H7 (cell line): Measurements from ENCODE around the gene CDC25C. TPM values are rescaled to one million over a fixed set of nuclear protein-coding genes. Genes with fewer than 3 reads are reported as not detected.

Source experiments
- DNase-seq: peaks from one replicate; pipeline ENCODE4 v3.0.0; 2012
- H3K27me3 ChIP-seq: 2 replicates; pipeline ENCODE4 v1.6.0; 2011; ENCODE audit warnings: mild to moderate bottlenecking, low read length; ENCODE audit not compliant: control insufficient read depth, insufficient read depth
- H3K36me3 ChIP-seq: replicated peaks from 2 replicates; pipeline ENCODE4 v1.5.1; 2011; ENCODE audit warnings: low read length; ENCODE audit not compliant: control insufficient read depth, insufficient read depth
- H3K4me3 ChIP-seq: 2 replicates; pipeline ENCODE4 v1.5.1; 2011; ENCODE audit warnings: low read depth, mild to moderate bottlenecking, control low read depth, low read length, moderate library complexity; ENCODE audit not compliant: insufficient read depth
- total RNA-seq: library from RNA; depleted of rRNA; stranded (reverse); fragments of >200 nt; shearing (Covaris generic); gene quantifications from 2 replicates; pipeline ENCODE4 v1.2.3, GENCODE V29; 2014; rRNA removed

CDC25C gene
- 36.0 and 38.7 TPM in 2 replicates for total RNA-seq

- peak within 1 kb of the TSS; percentile 52 for H3K4me3 ChIP-seq
- DNase-seq, result peak; percentile 93
- H3K36me3 ChIP-seq, result peaks cover 2% of the 10 kb centered on the region; the same call in 1 of the 2 replicates
- no peaks in the 10 kb centered on the region for H3K27me3 ChIP-seq
These were observed at the start of gene CDC25C for GRCh38 chr5:138331449-138332368. Gene CDC25C (minus strand): TSS chr5:138331804. CDS start chr5:138331180, 624 bp downstream.

- H3K27me3 ChIP-seq, result no peaks in the 10 kb centered on the region
- H3K36me3 ChIP-seq, result peaks cover 3% of the 10 kb centered on the region
- no peak for DNase-seq
- H3K4me3 ChIP-seq, result no peak overlapping the region
These were observed 41.0 kb upstream of the CDC25C start for GRCh38 chr5:138372653-138373052.

DNA sequence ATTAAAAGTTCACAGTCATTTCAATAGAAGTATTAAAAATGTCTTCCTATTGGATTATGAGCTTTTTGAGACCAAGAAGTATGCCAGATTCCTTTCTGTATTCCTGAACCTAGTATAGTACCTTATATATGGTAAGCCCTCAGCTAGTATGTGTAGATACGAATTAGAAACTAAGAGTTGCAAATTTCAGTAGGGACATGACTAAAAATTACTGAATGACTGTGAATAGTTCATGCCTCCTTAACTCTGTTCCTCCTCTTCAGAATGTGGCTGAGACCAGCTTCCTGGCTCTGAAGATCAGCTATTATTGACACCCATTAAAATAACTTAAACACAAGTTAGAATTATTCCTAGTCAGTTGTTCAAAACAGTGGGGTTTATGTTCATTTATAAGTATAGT, 40.6 kb upstream of the CDC25C start:
- Histone ChIP-seq H3K4me3 (no peak overlapping the region), H3K36me3 (no peaks in the 10 kb centered on the region; the same call in none of the 2 replicates), H3K27me3 (no peaks in the 10 kb centered on the region)
- no peak for DNase-seq

- no peaks in the 10 kb centered on the region for H3K27me3 ChIP-seq
- no peak for DNase-seq
- H3K4me3 ChIP-seq, result no peak overlapping the region
- H3K36me3 ChIP-seq, result no peaks in the 10 kb centered on the region; the same call in 1 of the 2 replicates
These were observed 39.9 kb upstream of the CDC25C start for GRCh38 chr5:138371454-138371853.

- DNase-seq, result no peak
- Histone ChIP-seq H3K4me3 (no peak overlapping the region), H3K27me3 (no peaks in the 10 kb centered on the region), H3K36me3 (no peaks in the 10 kb centered on the region)
These were observed 38.9 kb upstream of the CDC25C start for GRCh38 chr5:138370537-138370936.

DNA sequence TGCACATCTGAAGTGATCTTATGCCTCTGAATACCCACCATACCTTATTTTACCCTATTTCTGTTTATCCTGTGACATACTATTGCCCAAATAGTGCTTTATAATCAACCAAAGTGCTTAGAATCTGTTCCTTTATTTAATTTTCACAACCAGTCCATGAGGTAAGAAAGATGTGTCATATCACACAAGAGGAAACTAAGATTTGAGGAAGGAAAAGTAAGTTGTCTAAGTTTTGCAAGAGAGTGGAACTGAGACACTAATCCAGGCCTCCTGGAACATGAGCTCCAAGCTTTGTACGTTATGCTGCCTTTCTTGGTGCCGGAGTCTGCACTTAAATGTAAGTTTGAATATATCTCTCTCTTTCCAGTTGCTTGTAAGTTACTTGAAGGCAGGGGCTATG, 38.1 kb upstream of the CDC25C start:
- H3K4me3 ChIP-seq, result no peak overlapping the region
- DNase-seq, result no peak
- no peaks in the 10 kb centered on the region for H3K36me3 ChIP-seq
- H3K27me3 ChIP-seq, result no peaks in the 10 kb centered on the region

DNA sequence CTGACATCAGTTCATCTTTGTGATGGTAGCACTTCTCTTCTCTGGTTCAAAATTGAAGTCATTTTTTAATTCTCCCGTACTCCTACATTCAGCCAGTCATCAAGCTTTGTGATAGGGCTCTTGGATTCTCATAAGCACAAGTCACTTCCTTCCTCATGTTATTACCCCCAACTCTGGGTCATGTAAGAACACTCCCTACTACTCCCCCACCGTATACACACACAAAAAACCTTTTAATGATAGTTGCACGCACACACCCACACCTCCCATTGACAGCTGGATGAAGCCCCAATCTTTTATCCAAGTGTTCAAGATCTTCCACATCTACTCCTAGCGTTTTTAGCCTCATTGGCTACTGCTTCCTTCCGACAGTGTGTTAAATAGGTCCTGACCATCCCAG, 37.7 kb upstream of the CDC25C start:
- Histone ChIP-seq H3K36me3 (no peaks in the 10 kb centered on the region), H3K27me3 (no peaks in the 10 kb centered on the region)
- no peak for DNase-seq

DNA sequence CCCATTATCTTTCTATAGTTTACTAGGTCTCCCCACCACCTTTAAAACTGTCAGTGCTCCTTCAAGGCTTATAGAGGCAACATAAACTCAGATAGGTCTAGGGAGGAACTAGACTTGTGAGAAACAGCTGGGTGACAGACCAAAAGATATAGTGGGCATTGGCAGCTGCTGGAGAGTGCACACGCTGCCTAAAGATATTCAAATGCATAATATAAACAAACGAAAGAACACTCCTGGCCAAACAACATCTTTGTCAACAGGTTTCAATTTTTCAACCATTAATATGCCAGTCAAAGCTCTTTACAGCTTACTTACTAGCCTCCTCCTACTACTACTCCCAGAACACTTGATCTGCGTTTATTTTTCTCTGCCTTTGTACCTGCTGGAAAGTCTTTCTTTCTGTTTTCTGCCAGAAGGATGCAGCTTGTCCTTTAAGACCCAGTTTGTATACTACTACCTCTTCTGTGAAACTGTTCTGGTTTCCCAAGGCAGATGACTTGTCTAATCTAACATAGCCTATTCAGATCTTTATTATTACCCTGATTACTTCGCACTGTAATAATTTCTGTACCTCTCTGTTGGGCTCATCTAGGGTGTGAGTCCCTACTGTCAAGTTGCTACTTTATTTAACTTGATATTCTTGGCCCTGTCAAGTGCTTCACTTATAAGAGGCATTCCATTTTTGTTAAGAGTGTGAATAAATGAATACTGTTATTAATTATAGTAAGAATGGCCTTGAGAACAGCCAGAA, 35.2 kb upstream of the CDC25C start:
- no peaks in the 10 kb centered on the region for H3K27me3 ChIP-seq
- H3K4me3 ChIP-seq, result no peak overlapping the region
- no peaks in the 10 kb centered on the region for H3K36me3 ChIP-seq
- DNase-seq, result no peak

More for the DNA sequence above, 37.7 kb upstream of the CDC25C start:
- no peak overlapping the region for H3K4me3 ChIP-seq

DNA sequence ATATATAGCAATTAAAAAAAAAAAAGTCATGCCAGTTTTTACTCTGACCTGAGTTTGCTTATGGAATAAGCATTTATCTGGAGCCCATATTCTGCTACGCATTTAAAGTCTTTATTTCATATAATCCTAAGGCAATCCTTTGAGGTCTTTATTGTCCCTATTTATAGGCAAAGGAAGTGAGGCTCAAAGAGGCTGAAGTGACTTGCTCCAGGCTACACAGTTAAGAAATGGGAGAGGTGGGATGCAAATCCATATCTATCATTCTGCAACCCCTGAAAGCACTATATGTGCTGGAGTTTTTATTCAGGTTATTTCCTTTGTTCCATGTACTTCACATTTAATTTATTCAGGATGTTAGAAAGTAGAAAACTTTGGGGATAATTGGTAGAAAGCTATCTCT, 33.0 kb upstream of the CDC25C start:
- no peaks in the 10 kb centered on the region for H3K27me3 ChIP-seq

DNA sequence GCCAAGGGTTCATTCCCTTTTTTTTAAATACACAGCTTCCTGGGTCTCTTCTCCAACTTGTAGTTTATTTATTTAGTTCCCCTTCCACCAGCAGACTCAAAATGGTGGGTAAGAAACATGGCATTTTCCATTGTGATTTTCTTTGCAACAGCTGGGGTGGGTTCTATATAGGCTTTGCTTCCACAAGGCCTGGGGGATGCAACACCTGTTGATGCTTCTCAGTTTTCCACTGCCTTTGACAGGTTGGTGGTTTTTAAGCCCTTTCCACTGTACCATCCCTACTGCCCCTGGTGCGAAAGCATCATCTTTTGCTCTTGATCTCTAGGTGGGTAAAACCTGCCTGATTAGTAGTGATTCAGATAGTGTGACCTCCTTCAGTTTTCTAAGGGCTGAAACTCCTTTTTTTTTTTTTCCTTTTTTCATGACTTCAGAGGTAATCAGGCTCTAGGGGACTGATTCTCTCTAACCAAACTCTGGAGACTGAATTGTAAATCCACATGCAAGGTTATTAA, 29.4 kb upstream of the CDC25C start:
- Histone ChIP-seq H3K27me3 (no peaks in the 10 kb centered on the region), H3K4me3 (no peak overlapping the region), H3K36me3 (no peaks in the 10 kb centered on the region)
- no peak for DNase-seq

More for the DNA sequence above, 33.0 kb upstream of the CDC25C start:
- DNase-seq, result no peak
- no peaks in the 10 kb centered on the region for H3K36me3 ChIP-seq
- no peak overlapping the region for H3K4me3 ChIP-seq

- no peak for DNase-seq
- H3K36me3 ChIP-seq, result no peaks in the 10 kb centered on the region
- no peaks in the 10 kb centered on the region for H3K27me3 ChIP-seq
- H3K4me3 ChIP-seq, result no peak overlapping the region
These were observed 28.0 kb upstream of the CDC25C start for GRCh38 chr5:138359621-138360020.

DNA sequence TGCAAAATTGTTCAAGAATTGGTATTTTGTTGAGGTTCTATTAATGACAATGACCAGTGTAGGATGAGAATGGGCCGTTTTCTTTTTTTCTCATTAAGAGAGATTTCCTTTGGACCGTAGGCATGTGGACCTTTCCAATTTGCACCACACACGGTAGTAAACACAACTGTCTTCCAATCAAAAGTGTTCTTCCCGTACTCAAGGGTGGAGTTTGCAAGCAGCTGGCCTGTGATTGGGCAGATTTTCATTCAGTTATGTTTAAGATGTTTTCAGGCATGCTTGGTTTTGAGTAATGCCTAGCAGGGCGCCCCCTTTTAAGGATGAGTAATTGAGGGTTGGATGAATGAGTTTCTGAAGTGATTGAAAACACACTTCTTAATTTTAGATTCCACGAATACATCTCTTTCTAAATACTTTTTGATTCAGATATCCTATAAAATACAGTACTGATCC, 23.3 kb upstream of the CDC25C start:
- H3K27me3 ChIP-seq, result no peaks in the 10 kb centered on the region
- DNase-seq, result peak; percentile 80
- no peak overlapping the region for H3K4me3 ChIP-seq
- H3K36me3 ChIP-seq, result no peaks in the 10 kb centered on the region

- Histone ChIP-seq H3K36me3 (no peaks in the 10 kb centered on the region), H3K4me3 (peak overlapping the region; percentile 88), H3K27me3 (no peaks in the 10 kb centered on the region)
- no peak for DNase-seq
These were observed 22.8 kb upstream of the CDC25C start for GRCh38 chr5:138354387-138354786.

- DNase-seq, result no peak
- peak overlapping the region; percentile 88 for H3K4me3 ChIP-seq
- no peaks in the 10 kb centered on the region for H3K27me3 ChIP-seq
- peaks cover 2% of the 10 kb centered on the region for H3K36me3 ChIP-seq
These were observed 22.0 kb upstream of the CDC25C start for GRCh38 chr5:138353560-138354080.
